ENCODE results near the gene ARFIP1.

DNA sequence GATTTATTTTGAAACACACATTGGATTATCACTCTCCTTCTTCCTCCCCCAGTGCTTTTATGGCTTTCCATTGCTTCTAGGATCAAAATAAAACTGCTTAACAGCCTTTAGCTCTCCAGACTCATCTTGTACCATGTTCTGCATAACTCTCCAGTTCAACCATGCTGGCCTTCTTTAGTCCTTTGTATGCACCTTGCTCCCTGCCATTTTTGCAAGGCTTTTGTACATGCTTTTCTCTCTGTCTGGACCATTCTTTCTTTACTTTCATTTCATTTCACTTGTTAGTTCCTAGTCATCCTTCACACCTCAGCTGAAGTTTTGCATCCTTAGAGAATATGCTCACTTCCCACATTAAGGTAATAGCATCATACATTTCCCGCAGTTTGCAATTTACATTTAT lies 6.9 kb downstream of the ARFIP1 start:
- TF ChIP-seq, protein P1, sequence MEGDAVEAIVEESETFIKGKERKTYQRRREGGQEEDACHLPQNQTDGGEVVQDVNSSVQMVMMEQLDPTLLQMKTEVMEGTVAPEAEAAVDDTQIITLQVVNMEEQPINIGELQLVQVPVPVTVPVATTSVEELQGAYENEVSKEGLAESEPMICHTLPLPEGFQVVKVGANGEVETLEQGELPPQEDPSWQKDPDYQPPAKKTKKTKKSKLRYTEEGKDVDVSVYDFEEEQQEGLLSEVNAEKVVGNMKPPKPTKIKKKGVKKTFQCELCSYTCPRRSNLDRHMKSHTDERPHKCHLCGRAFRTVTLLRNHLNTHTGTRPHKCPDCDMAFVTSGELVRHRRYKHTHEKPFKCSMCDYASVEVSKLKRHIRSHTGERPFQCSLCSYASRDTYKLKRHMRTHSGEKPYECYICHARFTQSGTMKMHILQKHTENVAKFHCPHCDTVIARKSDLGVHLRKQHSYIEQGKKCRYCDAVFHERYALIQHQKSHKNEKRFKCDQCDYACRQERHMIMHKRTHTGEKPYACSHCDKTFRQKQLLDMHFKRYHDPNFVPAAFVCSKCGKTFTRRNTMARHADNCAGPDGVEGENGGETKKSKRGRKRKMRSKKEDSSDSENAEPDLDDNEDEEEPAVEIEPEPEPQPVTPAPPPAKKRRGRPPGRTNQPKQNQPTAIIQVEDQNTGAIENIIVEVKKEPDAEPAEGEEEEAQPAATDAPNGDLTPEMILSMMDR (IDR thresholded peaks at IDR 0.05), result no peak
- no peak for TF ChIP-seq POLR2A (IDR thresholded peaks at IDR 0.05)
- TF ChIP-seq POLR2AphosphoS5 (IDR thresholded peaks at IDR 0.05), result no peak
- no peak for TF ChIP-seq EP300 (IDR thresholded peaks at IDR 0.05)
